Measurements from ENCODE around the gene LRMDA. TPM values are rescaled to one million over a fixed set of nuclear protein-coding genes. Genes with fewer than 3 reads are reported as not detected.

Gene LRMDA
- total and polyA plus RNA-seq, 2 of the 4 experiments (the other 2 are of a cell fraction): 0.07 TPM; not detected in 1

DNA sequence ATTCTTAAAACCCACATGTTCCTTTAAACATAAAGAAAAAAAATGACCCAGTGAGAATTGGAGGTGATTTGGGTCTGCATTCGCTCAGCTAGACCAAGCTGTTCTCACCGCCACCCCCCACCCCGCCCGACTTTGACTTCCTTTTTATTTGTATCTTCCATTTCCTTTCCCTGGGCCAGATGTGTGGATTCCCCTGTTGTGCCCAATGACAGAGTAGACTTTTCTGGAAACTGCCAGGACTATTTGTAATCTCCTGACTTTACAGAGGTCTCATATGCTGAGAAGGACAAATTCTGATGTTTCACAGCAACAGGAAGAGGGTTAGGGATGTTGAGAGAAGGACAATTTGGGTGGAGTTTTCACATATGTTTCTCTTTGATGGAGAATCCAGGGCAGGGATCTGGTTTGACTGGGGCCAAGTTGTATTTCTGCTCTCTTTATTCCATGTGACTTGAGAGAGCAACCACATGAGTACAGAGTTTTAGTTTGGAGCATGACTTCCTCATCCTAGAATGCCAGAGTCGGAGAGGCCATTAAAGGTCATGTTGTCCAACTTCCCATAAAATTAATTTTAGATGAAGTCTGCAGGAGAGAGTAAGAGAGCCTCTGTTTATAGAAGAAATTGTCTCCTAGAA is 1023.2 kb downstream of the LRMDA start:
- intact Hi-C loops (cut with micrococcal nuclease) (no loop called here), dilution Hi-C loops (cut with HindIII; ENCODE audit: low sequenced_read_pairs, unreplicated experiment) (no loop called here), in situ Hi-C loops (cut with MboI; ENCODE audit: low sequenced_read_pairs) (no loop called here)
- no peak overlapping the region for H2BK120ac ChIP-seq (ENCODE audit: low read depth, low read length)
- no peak for TF ChIP-seq MAFK (IDR thresholded peaks at IDR 0.05; ENCODE audit: low read depth, low read length)
- no peak for TF ChIP-seq RFX5 (IDR thresholded peaks at IDR 0.05; ENCODE audit: low read depth, low read length)
- no peak for TF ChIP-seq SMC3 (IDR thresholded peaks at IDR 0.05; ENCODE audit: low read depth, low read length)
- TF ChIP-seq RCOR1 (IDR thresholded peaks at IDR 0.05; ENCODE audit: insufficient replicate concordance, low read length): no peak
- TF ChIP-seq BHLHE40 (IDR thresholded peaks at IDR 0.05; ENCODE audit: low read depth, low read length): no peak
- TF ChIP-seq MAZ (IDR thresholded peaks at IDR 0.05; ENCODE audit: borderline replicate concordance, low read depth, low read length): no peak
- no peak for TF ChIP-seq NFE2L2 (IDR thresholded peaks at IDR 0.05; ENCODE audit: low read depth, low read length)
- no peak for TF ChIP-seq CHD1 (IDR thresholded peaks at IDR 0.05; ENCODE audit: low read depth, low read length)
- TF ChIP-seq, protein P1, sequence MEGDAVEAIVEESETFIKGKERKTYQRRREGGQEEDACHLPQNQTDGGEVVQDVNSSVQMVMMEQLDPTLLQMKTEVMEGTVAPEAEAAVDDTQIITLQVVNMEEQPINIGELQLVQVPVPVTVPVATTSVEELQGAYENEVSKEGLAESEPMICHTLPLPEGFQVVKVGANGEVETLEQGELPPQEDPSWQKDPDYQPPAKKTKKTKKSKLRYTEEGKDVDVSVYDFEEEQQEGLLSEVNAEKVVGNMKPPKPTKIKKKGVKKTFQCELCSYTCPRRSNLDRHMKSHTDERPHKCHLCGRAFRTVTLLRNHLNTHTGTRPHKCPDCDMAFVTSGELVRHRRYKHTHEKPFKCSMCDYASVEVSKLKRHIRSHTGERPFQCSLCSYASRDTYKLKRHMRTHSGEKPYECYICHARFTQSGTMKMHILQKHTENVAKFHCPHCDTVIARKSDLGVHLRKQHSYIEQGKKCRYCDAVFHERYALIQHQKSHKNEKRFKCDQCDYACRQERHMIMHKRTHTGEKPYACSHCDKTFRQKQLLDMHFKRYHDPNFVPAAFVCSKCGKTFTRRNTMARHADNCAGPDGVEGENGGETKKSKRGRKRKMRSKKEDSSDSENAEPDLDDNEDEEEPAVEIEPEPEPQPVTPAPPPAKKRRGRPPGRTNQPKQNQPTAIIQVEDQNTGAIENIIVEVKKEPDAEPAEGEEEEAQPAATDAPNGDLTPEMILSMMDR (conservative IDR thresholded peaks at IDR 0.05; ENCODE audit: low read depth, low read length): no peak
- no peak overlapping the region for H4K8ac ChIP-seq (ENCODE audit: low read depth in 2 of 2, low read length in 2 of 2)
- no peak overlapping the region for H2AK5ac ChIP-seq (ENCODE audit: low read depth, low read length)
- H3K23ac ChIP-seq (ENCODE audit: low read depth, low read length): no peak overlapping the region
- no peaks in the 10 kb centered on the region for H3K9me3 ChIP-seq (ENCODE audit: control insufficient read depth, insufficient read depth, low read length)
- WGBS, 2 experiments (ENCODE audit: extremely low coverage in 2 of 2, insufficient read length in 1 of 2): no CpG with 5 or more reads among the region's 5 CpGs
- H3K4me3 ChIP-seq (ENCODE audit: insufficient read depth, low read depth, low read length): no peak overlapping the region
- H3K18ac ChIP-seq (ENCODE audit: low read depth, low read length): no peak overlapping the region
- no peak overlapping the region for H2BK15ac ChIP-seq (ENCODE audit: low read depth, low read length)
- no peak overlapping the region for H3K14ac ChIP-seq (replicated peaks; ENCODE audit: low read depth, low read length)
- H3K56ac ChIP-seq (ENCODE audit: extremely low read depth, insufficient read depth, low read length): no peak overlapping the region
- no peaks in the 10 kb centered on the region for H4K20me1 ChIP-seq (ENCODE audit: insufficient read depth, low read length)
- no peak overlapping the region for H3K4me2 ChIP-seq (ENCODE audit: low read depth, low read length)
- H2BK5ac ChIP-seq (ENCODE audit: low read depth, low read length, poor library complexity, severe bottlenecking): no peak overlapping the region
- BruUV-seq (replicated peaks): no TSS peak
- no peak overlapping the region for H2AFZ ChIP-seq (replicated peaks; ENCODE audit: low read length, poor library complexity)
- no peaks in the 10 kb centered on the region for H3K36me3 ChIP-seq (ENCODE audit: control insufficient read depth, insufficient read depth, low read length)
- no peak overlapping the region for H2AK9ac ChIP-seq (replicated peaks; ENCODE audit: low read depth, low read length, poor library complexity)
- no peak for ATAC-seq (ENCODE audit: low read depth)
- no peak overlapping the region for H3K9ac ChIP-seq (ENCODE audit: low read depth, low read length)
- no peak overlapping the region for H3K4ac ChIP-seq (ENCODE audit: low read depth, low read length)
- ChIA-PET CTCF (no interaction called here), POLR2A (ENCODE audit: unreplicated experiment) (no interaction called here)
- H4K5ac ChIP-seq (ENCODE audit: low read depth, low read length): no peak overlapping the region
- no peaks in the 10 kb centered on the region for H3K4me1 ChIP-seq (ENCODE audit: control insufficient read depth, insufficient read depth, low read length)
- H4K91ac ChIP-seq (ENCODE audit: insufficient read depth, low read depth, low read length): no peak overlapping the region
- no peak overlapping the region for H3K27ac ChIP-seq (ENCODE audit: insufficient read depth, low read length)
- peaks cover 1% of the 10 kb centered on the region; the same call in 1 of the 2 replicates for H3K27me3 ChIP-seq (ENCODE audit: control insufficient read depth, insufficient read depth, low read length)
- H3K9me1 ChIP-seq (ENCODE audit: insufficient read depth, low read length): no peaks in the 10 kb centered on the region
- H2BK20ac ChIP-seq (ENCODE audit: low read depth, low read length): no peak overlapping the region
- H3K79me1 ChIP-seq (ENCODE audit: low read depth in 1 of 2, low read length in 2 of 2): no peaks in the 10 kb centered on the region
- no peak for DNase-seq

All from IMR-90 (cell line).